ENCODE results near the gene DISC1.

Gene DISC1

GRCh38 chr1:231743966-231744365 is 117.4 kb downstream of the DISC1 start:
- TF ChIP-seq, protein P1, sequence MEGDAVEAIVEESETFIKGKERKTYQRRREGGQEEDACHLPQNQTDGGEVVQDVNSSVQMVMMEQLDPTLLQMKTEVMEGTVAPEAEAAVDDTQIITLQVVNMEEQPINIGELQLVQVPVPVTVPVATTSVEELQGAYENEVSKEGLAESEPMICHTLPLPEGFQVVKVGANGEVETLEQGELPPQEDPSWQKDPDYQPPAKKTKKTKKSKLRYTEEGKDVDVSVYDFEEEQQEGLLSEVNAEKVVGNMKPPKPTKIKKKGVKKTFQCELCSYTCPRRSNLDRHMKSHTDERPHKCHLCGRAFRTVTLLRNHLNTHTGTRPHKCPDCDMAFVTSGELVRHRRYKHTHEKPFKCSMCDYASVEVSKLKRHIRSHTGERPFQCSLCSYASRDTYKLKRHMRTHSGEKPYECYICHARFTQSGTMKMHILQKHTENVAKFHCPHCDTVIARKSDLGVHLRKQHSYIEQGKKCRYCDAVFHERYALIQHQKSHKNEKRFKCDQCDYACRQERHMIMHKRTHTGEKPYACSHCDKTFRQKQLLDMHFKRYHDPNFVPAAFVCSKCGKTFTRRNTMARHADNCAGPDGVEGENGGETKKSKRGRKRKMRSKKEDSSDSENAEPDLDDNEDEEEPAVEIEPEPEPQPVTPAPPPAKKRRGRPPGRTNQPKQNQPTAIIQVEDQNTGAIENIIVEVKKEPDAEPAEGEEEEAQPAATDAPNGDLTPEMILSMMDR (conservative IDR thresholded peaks at IDR 0.05) = no peak
- no peak for TF ChIP-seq ZFX (IDR thresholded peaks at IDR 0.05)
- no peak overlapping the region for H3K27ac ChIP-seq

DNA sequence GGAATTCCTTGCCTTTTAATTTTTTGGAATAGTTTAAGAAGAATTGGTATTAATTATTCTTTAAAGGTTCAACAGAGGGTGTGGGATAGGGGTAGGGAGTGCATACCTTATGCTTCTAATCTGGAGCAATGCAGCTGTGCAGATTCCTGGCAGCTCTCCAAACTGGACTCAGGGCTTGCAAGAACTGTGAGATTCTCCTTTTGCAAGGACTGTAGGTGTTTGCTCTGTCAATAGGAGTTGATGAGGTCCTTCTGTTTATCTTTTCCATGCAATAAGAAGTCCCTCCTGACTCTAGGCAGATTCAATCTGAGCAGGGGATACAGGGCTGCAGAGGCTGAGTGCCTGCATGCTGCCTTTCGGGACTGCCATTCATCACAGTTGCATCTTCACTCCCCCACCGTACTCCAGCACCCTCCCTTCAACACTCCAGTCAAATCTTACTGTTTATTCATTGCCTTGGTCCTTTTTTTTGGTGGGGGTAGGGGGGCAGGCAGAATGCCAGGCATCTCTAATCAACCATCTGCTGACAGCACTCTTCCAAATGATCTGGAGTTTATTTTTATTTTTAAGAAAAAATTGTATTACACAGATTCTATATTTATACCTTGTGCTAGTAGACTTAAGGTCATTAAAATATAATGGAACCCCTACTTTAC is 122.3 kb downstream of the DISC1 start:
- H3K27ac ChIP-seq = no peak overlapping the region
- TF ChIP-seq, protein P1 (conservative IDR thresholded peaks at IDR 0.05) = no peak
- TF ChIP-seq ZFX (IDR thresholded peaks at IDR 0.05) = no peak

DNA sequence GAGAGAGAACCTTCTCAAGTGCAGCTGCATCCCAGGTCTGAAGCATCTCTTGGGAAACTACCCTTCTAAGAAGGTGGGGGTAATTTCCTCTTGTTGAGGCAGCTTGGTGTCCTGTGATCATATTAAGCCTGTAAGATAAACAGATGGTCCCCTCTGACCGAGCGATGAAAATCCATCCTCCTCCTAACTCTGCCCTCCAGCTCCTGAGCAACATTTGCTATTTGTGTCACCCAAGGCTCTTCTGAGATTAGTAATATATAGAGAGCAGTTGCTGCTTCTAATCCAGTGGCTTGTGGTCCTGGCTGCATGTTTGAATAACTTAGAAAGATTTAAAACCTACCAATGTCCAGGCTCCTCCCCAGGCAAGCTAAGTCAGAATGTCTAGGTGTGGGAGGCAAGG is 123.7 kb downstream of the DISC1 start:
- no peak for TF ChIP-seq ZFX (IDR thresholded peaks at IDR 0.05)
- H3K27ac ChIP-seq = no peak overlapping the region

DNA sequence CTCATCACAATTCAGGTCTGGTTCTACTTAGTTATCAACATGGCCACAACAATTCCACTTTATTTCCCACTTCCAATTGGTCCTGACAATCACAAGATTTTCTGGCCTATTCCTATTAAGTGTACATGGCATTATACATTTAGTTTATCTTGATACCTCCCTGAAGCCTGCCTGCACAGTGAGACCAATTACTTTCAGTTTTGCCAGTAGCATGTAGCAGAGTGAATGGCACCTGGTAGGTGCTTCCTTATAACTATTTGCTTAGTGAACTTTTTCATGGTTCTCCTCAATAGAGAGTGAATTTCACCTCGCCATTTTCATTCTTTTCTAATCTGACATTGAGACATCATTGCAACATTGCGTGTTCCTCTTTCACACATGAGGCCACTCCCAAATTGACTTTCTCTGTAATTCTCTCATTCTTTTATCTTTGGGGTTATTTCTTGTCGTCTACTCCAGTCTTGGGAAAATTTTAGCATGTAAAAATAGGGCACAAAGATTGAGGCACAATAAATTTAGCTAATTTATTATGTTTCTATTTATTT is 124.3 kb downstream of the DISC1 start:
- TF ChIP-seq, protein P1 (conservative IDR thresholded peaks at IDR 0.05) = no peak
- TF ChIP-seq ZFX (IDR thresholded peaks at IDR 0.05) = no peak
- no peak overlapping the region for H3K27ac ChIP-seq

- no peak overlapping the region for H3K27ac ChIP-seq
- TF ChIP-seq, protein P1 (conservative IDR thresholded peaks at IDR 0.05) = no peak
- no peak for TF ChIP-seq ZFX (IDR thresholded peaks at IDR 0.05)
Observed at GRCh38 chr1:231751415-231751814, 124.8 kb downstream of the DISC1 start.

DNA sequence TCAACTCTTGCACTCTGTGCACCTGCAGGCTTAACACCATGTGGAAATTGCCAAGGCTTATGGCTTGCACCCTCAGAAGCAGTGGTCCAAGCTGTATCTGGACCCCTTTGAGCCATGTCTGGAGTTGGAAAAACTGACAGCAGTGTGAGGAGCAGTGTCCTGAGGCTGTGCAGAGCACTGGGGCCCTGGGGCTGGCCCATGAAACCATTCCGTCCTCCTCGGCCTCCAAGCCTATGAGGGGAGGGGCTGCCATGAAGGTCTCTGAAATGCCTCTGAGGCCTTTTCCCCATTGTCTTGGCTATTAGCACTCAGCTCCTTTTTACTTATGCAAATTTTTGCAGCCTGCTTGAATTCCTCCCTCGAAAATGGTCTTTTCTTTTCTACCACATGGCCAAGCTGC is 126.7 kb downstream of the DISC1 start:
- TF ChIP-seq, protein P1 (conservative IDR thresholded peaks at IDR 0.05) = no peak
- no peak for TF ChIP-seq ZFX (IDR thresholded peaks at IDR 0.05)
- no peak overlapping the region for H3K27ac ChIP-seq

GRCh38 chr1:231757101-231757404 is 130.5 kb downstream of the DISC1 start:
- H3K27ac ChIP-seq = no peak overlapping the region
- TF ChIP-seq, protein P1 (conservative IDR thresholded peaks at IDR 0.05) = peak; percentile 83
- TF ChIP-seq ZFX (IDR thresholded peaks at IDR 0.05) = no peak

DNA sequence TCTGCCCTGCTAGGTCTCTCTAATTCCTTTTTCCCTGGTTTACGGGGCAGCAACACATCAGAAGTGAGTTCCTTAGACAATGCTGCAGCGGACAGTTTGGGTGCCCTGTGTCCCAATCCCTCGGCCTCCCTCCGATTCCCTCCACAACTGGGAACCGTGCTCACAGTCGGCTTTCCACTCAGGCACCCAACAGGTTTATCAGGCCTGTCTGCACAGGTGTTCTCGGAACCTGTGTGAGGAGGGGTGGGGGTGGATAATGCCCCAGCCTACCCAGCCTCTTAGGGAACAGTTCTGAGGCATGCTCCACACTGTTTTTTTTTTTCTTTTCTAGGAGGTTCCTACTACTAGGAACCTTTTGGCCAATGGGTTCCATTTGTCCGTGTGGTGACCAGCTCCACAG is 131.2 kb downstream of the DISC1 start:
- no peak overlapping the region for H3K27ac ChIP-seq
- TF ChIP-seq, protein P1 (conservative IDR thresholded peaks at IDR 0.05) = no peak
- no peak for TF ChIP-seq ZFX (IDR thresholded peaks at IDR 0.05)
